GM18499 (cell line): ENCODE results near the gene ZBTB7B.

Experiments
- ATAC-seq: cut with Tn5 transposase; IDR thresholded peaks from one replicate; pipeline ENCODE4 v1.9.1; 2021; ENCODE audit warnings: moderate number of reproducible peaks; ENCODE audit not compliant: insufficient read depth, unreplicated experiment

The ZBTB7B gene

DNA sequence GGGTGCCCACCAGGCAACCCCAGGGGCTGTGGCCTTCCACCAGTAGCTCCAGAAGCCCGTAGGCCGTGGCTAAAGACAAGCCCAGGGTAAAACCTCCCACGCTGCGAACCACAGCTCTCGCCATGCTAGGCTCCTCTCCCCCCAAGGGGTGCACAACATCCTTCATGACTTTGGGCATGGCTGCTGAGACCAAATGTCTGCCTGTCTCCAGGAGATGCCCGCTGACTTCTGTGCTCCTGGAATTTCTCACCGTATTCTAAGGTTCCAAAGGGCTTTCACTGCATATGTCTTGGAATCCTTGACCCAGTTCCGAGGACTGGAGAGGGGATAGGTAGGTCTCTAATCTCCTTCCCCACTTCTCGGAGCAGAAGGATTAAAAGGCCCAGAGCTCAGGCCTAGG lies 30.9 kb downstream of the ZBTB7B start, which contains the start of the genes DCST1 and DCST2:
DCST1 (plus strand) TSS at position 301 of the 400 bp plus-strand sequence. CDS start 213 bp downstream, outside the sequence.
DCST2 (minus strand) TSS at position 258 of the 400 bp plus-strand sequence; CDS start at position 178, 80 bp downstream.
- ATAC-seq = no peak

DNA sequence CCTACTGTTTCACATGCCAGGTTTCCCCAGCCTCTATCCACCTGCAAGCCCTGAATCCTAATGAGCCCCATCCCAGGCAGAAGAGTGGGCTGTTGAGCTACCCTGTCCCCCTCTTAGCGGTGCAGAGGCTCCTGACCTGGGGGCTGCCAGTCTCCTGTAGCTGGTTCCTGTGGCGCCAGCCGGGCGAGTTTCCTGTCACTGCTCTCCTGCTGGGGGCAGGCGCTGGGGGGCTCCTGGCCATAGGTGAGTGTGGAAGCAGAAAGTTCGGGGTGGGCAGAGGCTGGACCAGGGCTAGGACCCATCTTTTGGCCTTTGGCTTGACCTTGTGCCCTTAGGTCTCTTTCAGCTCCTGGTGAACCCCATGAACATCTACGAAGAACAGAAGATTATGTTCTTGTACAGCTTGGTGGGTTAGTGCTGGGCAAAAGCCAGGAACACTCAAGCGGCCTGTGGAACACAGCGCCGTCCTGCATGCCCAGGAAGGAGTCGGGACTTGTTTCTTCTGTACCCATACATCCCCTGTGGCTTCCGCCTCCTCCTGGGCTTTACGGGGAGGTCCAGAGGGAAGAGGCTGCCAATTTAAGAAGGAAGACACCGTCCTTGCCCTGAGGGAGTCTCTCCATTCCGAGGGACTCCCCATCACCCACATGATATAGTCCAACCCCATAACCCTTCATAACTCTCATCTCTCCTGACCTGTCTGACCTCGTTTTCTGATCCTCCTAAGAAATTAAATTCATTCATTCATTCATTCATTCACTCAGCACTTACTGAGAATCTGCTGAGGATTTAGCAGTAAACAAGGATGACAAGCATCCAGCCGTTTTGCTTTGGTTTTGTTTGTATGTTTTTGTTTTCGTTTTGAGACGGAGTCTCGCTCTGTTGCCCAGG lies 32.0 kb downstream of the ZBTB7B start:
- no peak for ATAC-seq

DNA sequence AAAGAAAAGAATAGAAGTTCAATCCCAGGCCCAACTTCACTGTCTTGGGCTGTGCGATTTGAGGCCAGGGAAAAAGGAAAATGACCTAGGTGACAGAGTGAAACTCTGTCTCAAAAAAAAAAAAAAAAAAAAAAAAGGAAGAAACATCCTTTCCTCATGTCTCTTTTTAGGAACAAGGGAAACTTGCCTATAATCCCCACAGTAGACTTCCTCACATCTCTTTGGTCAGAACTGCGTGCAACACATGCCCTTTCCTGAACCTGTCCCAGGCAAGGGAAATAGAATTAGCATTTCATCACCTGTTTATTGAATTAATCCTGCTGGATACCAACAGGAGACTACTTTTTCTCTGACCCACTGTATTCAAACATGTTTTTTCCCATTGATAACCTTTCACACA lies 33.3 kb downstream of the ZBTB7B start:
- ATAC-seq = no peak

DNA sequence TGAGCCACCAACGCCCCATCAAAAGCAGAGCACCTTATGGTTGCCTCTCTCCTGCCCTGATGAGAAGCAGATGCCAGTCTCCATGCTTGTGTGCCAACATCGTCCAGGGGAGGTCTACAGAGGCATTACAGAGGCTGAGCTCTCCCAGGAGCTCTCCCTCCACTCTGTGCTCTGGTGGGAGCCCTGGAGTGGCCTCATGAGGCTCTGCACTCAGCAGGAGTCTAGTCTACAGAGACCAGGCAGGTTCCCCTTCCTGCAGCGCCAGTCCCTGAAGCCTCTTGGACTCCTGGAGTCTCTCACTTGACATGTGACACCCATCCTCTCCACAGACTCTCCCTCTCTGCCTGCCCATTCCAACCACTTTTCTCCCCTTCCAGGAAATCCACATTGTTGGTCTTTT lies 34.4 kb downstream of the ZBTB7B start:
- no peak for ATAC-seq

DNA sequence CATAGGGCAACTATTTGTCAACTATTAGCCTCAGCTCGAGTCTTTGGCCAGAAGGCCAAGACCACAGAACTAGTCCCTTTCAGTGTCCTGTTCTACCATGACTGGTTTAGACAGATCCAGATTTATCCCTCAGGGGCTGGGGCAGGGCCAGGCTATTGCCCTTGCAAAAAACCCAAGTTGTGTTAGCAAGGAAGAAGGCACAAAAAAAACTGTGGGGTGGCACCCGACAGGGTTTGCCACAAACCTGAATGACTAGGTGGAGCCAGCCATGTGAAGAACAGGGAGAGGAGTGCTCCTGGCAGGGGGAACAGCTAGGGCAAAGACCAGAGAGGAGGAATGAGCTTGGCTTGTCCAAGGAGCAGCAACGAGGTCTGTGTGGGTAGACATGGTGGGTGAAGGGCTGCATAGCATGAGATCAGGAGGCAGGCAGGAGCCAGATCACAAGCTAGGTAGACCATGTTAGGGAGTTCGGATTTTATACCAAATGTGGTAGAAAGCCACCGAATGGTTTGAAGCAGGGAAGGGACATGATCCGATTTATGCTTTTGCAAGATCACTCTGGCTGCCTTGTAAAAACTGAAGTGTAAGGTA lies 35.3 kb downstream of the ZBTB7B start:
- no peak for ATAC-seq

DNA sequence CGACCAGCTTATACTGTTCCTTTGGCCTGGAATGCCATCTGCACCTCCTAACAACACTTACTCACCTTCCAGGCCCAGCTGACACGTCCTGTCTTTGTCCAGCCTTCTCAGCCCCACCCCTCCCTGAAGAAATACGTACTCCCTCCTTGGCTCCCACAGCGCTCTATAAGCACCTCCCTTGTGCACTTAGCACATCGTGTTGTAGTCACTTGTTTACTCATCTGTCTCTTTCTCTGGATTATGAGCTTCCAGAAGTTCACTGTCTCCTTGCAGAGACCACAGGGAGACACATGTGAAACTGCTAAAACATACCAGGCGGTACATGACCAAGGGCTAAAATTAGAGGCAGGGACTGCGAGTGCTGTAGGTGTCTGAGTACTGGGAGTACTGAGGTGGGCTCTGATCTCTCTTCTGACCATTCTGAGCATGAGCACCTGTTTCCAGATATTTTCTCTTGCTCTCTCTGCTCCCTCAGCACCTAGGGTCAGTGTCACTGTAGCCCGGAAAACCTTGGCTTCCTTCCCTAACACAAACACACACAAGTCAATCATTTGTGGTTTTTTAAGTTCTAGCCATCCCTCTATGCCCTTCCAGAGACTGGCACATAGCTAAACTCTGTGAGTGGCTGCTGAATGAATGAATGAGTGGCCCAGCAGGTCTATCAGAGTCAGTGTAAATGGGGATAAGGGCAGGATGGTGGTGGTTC lies 36.2 kb downstream of the ZBTB7B start:
- ATAC-seq = no peak

DNA sequence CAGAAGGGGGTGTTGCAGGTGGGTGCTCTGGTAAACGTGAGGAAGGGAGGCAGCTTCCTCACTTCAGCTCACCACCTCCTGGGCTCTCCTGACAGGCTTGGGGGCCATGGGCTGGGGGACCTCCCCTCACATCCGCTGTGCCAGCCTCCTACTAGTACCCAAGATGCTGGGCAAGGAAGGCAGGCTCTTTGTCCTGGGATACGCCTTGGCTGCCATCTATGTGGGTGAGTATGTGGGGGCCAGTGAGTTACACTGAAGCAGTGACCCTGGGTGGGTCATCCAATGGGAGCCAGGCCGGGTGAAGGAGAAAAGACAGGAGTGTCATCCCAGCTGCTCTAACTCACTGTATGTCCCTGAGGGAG lies 36.7 kb downstream of the ZBTB7B start:
- ATAC-seq = no peak

DNA sequence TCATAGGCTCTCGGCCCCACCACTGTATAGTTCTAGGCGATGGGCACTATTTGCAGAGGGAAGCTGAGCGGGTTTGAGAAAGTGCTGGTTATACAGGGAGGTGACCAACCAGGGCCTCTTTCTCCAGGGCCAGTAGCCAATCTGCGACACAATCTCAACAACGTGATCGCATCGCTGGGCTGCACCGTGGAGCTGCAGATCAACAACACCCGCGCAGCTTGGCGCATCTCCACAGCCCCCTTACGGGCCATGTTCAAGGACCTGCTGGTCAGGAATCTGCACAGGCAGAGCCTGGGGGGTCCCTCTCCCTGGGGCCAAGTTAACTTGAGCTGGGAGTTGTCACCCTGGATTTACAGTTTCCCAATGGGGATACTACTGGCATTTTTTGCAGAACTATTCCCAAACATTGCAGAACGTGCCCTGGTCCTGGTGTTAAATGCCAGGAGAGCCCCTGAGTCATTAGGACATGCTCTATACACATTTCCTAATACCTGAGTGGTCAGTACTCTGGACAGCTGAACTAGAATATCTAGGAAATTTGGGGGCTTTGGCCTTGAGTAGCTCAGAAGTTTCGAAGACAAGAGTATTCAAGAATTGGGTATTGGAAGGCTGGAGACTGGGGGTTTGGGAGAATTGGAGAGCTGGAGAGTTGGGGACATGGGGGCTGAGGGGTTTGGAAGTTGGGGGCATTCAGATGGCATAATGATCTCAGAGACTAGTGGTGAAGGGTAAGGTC lies 37.9 kb downstream of the ZBTB7B start:
- ATAC-seq = no peak

DNA sequence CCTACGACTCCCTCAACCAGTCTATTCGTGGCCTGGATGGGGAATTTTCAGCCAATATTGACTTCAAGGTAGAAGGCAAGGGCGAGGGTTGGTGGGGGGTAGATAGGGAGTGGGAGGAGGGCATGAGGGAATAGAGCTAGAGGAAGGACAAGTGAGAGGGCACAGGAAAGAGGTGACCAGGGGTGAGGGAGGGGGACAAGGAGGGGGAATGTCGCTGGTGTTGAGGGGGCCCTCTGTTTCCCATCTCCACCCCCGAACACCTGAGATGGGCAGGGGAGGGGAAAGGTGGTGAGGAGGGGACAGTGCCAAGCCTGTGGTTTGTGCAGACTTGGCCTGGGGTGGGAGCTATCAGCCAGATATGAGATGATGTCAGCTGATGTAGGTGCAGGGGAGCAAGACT lies 40.2 kb downstream of the ZBTB7B start:
- ATAC-seq = no peak

DNA sequence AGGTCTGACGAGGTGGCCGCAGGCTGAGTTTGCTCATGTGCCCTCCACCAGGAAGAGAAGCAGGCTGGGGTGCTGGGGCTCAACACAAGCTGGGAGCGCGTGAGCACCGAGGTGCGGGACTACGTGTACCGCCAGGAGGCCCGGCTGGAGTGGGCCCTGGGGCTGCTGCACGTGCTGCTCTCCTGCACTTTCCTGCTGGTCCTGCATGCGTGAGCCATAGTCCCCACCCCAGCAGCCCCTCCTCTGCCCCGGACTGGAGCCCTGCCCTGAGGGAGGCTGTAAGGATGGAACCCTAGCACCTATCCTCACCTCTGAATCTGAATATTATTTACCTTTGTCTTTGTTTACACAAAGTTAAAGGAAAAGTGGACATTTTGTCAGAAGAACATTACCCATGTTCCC lies 40.7 kb downstream of the ZBTB7B start:
- ATAC-seq = no peak

DNA sequence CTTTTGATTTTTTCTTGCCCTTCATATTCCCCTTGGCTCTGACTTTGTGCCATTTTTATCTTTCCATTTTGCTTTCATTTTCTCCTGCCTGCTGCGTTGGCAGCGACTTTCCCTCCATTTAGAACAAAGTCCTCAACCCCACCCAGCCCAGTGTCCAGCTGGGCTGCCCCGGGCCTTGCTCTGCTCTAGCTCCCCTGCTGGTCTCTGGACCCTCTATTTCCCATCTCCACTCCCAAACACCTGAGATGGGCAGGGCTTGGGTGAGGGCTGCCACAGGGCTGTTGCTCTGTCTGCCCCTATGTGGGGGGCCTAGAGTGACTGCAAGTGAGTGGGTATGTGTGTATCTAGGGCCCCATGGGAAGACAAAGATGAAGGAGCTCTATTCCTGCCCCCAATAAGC lies 41.2 kb downstream of the ZBTB7B start:
- ATAC-seq = no peak

DNA sequence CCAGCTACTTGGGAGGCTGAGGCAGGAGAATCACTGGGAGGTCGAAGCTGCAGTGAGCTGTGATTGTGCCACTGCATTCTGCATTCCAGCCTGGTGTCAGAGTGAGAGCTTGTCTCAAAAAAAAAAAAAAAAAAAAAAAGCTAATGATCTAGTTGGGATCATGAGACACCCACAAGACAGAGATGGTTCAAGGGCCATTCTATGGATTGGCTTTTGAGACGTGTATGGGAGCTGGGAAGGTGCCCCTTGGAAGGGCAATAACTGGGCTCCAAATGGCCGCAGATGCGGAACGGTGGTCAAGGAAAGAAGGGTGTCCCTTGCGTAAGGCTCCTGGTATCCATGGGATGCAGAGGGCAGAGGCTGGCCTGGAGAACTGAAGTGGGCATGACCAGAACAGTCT lies 41.8 kb downstream of the ZBTB7B start:
- ATAC-seq = no peak

DNA sequence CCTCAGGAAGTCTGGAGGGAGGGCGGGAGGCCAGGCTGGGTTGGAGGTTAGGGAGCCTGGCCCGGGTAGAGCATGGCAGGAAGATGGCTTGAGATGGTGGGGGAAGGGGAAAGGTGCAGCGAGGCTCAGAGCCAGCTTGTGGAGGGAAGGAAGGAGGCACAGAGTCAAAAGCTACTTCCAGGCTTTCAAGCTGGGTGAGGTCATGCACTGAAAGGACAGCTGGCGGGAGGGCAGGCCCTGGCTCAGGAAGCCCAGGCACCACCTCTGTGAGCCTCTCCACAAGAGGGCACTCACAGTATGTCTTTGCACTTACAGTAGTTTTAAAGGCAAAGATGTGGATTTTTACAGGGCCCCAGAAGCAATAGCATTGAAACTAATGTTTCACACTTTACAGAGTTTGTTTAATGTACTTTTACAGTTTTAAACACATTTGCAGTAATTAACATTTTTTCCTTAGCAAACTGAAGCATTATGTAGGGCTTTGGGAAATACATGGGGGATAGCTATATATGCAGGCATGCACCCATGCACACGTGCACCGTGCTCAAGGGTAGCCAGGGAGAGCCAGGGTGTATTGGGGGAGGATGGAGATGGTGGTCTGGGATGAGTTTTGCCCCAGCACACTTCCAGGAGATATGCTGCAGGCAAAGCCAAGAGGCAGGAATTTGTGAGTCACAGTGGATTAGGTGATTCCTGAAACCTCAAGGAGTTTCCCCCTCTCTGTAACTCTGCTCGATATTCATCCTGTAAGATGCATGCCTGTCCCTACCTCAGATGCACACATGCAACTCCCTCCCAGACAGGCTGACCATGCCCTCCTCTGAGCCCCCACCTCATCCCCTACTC lies 42.4 kb downstream of the ZBTB7B start:
- ATAC-seq = no peak

DNA sequence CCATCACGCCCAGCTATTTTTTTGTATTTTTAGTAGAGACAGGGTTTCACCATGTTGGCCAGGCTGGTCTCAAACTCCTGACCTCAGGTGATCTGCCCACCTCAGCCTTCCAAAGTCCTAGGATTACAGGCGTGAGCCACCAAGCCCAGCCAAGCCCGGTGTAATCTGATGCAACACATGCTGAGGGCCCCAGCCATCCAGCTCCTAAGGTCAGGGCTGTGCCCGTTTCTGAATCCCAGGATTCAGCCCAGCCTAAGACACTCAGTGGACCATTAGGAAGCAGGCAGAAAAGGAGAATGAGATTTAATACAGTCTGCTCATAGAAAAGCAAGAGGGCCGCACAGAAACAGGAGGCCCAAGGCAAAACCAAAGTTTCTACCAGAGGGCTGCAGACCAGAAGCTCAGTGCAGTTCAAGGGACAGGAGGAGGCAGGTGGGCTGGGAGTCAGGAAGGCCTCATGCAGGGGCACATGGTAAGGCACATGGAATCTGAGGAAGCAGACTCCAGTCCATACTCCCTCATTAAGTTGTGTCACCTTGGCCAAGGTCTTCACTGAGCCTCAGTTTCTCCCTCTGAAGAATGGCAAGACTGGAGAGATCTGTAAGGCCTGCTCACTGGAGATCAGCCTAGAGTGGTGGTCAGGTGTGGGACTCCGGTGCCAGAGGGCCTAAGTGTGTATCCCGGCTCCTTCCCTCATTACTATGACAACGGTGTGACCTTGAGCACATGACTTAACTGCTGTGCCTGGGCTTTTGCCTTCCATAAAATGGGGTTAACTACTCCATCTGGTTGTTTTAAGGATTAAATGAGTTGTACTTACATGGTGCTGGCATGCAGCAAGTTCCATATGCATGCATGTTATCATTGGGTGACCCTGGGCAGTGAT lies 46.1 kb downstream of the ZBTB7B start:
- no peak for ATAC-seq

DNA sequence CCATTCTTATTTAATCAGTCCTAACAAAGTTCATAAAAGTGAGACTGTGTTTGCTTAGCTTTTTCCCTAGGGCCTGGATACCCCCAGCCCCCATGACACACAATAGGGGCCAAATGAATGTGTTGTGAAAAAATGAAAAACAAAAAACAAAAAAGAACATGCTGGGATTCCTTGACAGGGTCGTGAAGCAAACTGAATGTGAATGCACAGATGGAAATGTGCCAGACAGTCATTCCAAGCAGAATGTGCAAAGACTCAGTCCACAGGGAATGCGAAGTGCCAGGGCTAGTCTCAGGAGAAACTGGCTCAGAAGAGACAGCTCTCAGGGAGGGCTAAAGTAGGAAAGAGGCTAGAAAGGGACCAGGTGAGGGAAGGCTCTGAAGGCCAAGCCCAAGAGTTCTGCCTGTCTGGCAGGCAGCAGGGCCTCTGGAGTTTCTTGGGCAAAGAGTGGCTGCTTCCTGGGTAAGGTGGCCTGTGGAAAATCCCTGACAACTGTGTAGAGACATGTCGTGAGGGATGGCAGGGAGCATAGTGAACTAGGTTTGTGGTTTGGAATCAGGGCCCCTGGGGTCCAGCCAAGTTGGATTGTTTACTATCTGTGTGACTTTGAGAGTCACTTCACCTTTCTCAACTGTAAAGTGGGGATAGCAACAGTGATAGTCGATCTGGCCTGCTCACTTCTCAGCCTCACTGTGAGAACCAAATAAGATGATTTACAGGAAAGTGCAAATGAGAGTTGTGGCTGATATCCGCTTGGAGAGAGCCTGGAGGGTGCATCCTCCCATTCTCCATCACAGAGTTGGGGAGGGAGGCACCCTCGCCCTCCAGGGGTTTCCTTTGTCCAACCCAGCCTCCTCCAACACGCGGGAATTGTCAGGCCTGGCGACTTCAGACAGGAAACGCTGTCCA lies 47.3 kb downstream of the ZBTB7B start:
- no peak for ATAC-seq

DNA sequence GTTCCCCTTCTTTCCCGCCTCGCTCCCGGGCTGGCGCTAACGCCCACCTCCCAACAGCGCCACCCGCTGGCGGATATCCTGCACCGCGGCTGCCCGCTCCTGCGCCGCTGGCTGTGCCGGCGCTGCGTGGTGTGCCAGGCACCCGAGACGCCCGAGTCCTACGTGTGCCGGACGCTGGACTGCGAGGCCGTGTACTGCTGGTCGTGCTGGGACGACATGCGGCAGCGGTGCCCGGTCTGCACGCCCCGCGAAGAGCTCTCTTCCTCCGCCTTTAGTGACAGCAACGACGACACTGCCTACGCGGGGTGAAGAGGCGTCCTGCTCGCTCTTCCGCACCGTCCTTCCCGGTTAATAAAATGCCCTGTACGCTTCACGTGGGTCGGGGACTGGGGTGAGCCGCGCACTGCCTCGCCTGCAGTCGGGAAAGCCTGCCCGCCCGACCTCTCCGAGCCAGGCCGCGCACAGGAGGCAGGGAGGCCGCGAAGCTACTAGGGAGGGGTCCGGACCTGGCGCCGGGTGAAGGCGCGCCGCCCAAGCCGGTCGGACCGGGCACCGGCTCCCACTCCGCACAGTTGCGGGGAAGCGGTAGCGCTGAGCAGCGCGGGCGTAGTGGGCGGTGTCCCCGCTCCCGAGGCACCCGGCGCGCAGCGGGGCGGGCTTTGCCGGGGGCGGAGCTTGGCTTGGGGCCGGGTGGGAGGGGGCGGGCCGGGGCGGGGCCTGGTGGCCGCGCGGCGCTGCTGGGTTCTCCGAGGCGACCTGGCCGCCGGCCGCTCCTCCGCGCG lies 48.1 kb downstream of the ZBTB7B start, which contains the start of gene ADAM15:
ADAM15 (plus strand) TSS at position 757 of the 782 bp plus-strand sequence. CDS start 71 bp downstream, outside the sequence.
- no peak for ATAC-seq

DNA sequence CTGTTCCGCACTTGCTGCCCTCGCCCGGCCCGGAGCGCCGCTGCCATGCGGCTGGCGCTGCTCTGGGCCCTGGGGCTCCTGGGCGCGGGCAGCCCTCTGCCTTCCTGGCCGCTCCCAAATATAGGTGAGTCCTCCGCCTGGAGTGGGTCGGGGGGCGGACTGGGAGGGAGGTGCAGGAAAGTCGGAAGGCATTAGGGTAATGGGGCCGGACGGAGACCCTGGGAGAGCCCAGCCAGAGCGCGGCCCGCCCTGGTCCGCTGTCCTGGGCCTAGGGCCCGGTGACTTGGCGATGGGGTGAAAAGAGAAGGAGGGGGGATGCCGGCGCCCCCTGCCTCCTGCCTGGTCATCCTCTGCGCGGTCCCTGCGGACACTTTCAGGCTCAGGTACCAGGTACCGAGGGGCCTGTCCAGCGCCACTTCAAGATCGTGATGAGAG lies 48.8 kb downstream of the ZBTB7B start:
- ATAC-seq = no peak
